ENCODE data around the gene OVOL1.
A peak's percentile ranks its signal among the peaks of the same experiment; 100 is the strongest.

OVOL1 gene

GRCh38 chr11:65778431-65778900 is 8.4 kb upstream of the OVOL1 start:
- DNase-seq, result no peak

GRCh38 chr11:65778901-65779668 is 7.8 kb upstream of the OVOL1 start:
- DNase-seq, result no peak

- no peak for DNase-seq
Measured at GRCh38 chr11:65779669-65779918, 7.3 kb upstream of the OVOL1 start.

GRCh38 chr11:65779919-65780769 is 6.7 kb upstream of the OVOL1 start:
- DNase-seq, result peak; percentile 79

GRCh38 chr11:65780770-65781151 is 6.1 kb upstream of the OVOL1 start, which contains the start of gene AP5B1:
Gene AP5B1 (minus strand): TSS chr11:65780976. CDS start chr11:65780591, 385 bp downstream.
- peak; percentile 64 to 79 for DNase-seq

GRCh38 chr11:65781152-65781961 is 5.5 kb upstream of the OVOL1 start:
- no peak for DNase-seq

GRCh38 chr11:65781962-65782815 is 4.7 kb upstream of the OVOL1 start:
- no peak for DNase-seq

- no peak for DNase-seq
Measured at GRCh38 chr11:65782816-65783228, 4.0 kb upstream of the OVOL1 start.

- peak in 1 of 2 donors; percentile 14 for DNase-seq
Measured at GRCh38 chr11:65785319-65786007, 1.4 kb upstream of the OVOL1 start.

GRCh38 chr11:65786008-65786785 is 666 bp upstream of the OVOL1 start:
- DNase-seq, result no peak

GRCh38 chr11:65787649-65788622 is 1.1 kb downstream of the OVOL1 start:
- DNase-seq, result peak in 1 of 2 donors; percentile 14

GRCh38 chr11:65788821-65789220 is 2.0 kb downstream of the OVOL1 start:
- DNase-seq, result no peak

GRCh38 chr11:65789230-65790103 is 2.6 kb downstream of the OVOL1 start:
- no peak for DNase-seq

- no peak for DNase-seq
Measured at GRCh38 chr11:65790104-65790901, 3.4 kb downstream of the OVOL1 start.

- no peak for DNase-seq
Measured at GRCh38 chr11:65790902-65791650, 4.2 kb downstream of the OVOL1 start.

GRCh38 chr11:65791719-65792213 is 4.9 kb downstream of the OVOL1 start:
- peak in 1 of 2 donors; percentile 64 for DNase-seq

- no peak for DNase-seq
Measured at GRCh38 chr11:65792456-65792855, 5.6 kb downstream of the OVOL1 start.
